ENCODE measurements around the gene CSRNP3. TPM values are rescaled to one million over a fixed set of nuclear protein-coding genes. Genes with fewer than 3 reads are reported as not detected.

Gene CSRNP3
- total RNA-seq, 1 donor from 2014 or later, result 18.4 TPM

GRCh38 chr2:165693838-165694237, 224.3 kb downstream of the CSRNP3 start:
- Mint-ChIP-seq H3K27me3 (no peaks in the 10 kb centered on the region), H3K9me3 (no peaks in the 10 kb centered on the region), H3K4me3 (no peak overlapping the region), H3K27ac (no peak overlapping the region), H3K4me1 (ENCODE audit: unreplicated experiment) (peaks cover 11% of the 10 kb centered on the region), H3K36me3 (no peaks in the 10 kb centered on the region)
- DNase-seq (ENCODE audit: extremely low spot score, unreplicated experiment), result no peak
- TF ChIP-seq, protein P1, sequence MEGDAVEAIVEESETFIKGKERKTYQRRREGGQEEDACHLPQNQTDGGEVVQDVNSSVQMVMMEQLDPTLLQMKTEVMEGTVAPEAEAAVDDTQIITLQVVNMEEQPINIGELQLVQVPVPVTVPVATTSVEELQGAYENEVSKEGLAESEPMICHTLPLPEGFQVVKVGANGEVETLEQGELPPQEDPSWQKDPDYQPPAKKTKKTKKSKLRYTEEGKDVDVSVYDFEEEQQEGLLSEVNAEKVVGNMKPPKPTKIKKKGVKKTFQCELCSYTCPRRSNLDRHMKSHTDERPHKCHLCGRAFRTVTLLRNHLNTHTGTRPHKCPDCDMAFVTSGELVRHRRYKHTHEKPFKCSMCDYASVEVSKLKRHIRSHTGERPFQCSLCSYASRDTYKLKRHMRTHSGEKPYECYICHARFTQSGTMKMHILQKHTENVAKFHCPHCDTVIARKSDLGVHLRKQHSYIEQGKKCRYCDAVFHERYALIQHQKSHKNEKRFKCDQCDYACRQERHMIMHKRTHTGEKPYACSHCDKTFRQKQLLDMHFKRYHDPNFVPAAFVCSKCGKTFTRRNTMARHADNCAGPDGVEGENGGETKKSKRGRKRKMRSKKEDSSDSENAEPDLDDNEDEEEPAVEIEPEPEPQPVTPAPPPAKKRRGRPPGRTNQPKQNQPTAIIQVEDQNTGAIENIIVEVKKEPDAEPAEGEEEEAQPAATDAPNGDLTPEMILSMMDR (conservative IDR thresholded peaks at IDR 0.05), result no peak

DNA sequence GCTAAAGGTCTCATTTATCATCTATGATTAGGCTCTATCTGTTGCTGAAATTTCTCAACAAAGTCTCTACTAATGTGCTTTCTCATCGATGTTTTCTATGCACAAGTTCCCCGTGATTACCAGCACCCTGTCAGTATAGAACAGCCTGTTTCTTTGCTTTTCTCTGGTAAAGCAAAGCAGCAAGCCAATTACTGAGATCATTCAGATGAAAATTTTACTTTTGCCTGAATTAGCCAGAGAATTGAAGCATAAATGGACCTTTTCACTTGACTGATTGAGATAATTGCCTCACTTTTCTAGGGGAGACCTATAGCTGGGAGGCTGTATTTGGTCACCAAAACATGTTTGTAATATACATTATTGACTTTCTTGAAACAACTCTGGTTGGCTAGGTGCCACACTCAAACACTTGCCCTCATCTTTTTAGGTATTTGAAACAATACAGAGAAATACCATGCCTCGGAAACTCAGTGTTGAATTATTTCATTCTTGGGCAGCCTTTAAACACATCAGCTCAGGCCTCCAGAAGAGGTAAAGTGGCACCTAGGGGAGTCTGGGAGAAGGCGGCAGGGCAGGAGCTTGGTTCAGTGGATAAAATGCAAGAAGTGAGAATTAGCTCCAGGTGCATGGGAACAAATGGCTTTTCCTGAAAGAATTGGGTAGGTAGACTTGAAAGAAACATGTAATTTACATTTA, 228.4 kb downstream of the CSRNP3 start:
- no peaks in the 10 kb centered on the region for H3K9me3 Mint-ChIP-seq
- no peaks in the 10 kb centered on the region for H3K27me3 Mint-ChIP-seq
- H3K27ac Mint-ChIP-seq, result no peak overlapping the region
- H3K4me3 Mint-ChIP-seq, result no peak overlapping the region
- TF ChIP-seq, protein P1 (conservative IDR thresholded peaks at IDR 0.05), result no peak
- peaks cover 14% of the 10 kb centered on the region for H3K4me1 Mint-ChIP-seq (ENCODE audit: unreplicated experiment)
- no peak for DNase-seq (ENCODE audit: extremely low spot score, unreplicated experiment)
- H3K36me3 Mint-ChIP-seq, result no peaks in the 10 kb centered on the region

- H3K4me3 Mint-ChIP-seq, result no peak overlapping the region
- H3K36me3 Mint-ChIP-seq, result no peaks in the 10 kb centered on the region
- H3K27me3 Mint-ChIP-seq, result no peaks in the 10 kb centered on the region
- no peak for DNase-seq (ENCODE audit: extremely low spot score, unreplicated experiment)
- peaks cover 14% of the 10 kb centered on the region for H3K4me1 Mint-ChIP-seq (ENCODE audit: unreplicated experiment)
- H3K9me3 Mint-ChIP-seq, result no peaks in the 10 kb centered on the region
- no peak overlapping the region for H3K27ac Mint-ChIP-seq
- TF ChIP-seq, protein P1 (conservative IDR thresholded peaks at IDR 0.05), result peak; percentile 75
These were observed 229.0 kb downstream of the CSRNP3 start for GRCh38 chr2:165698444-165698884.

GRCh38 chr2:165699946-165700345, 230.4 kb downstream of the CSRNP3 start:
- Mint-ChIP-seq H3K4me1 (ENCODE audit: unreplicated experiment) (peaks cover 14% of the 10 kb centered on the region), H3K9me3 (no peaks in the 10 kb centered on the region), H3K27ac (no peak overlapping the region), H3K27me3 (no peaks in the 10 kb centered on the region), H3K4me3 (no peak overlapping the region), H3K36me3 (no peaks in the 10 kb centered on the region)
- DNase-seq (ENCODE audit: extremely low spot score, unreplicated experiment), result no peak
- TF ChIP-seq, protein P1 (conservative IDR thresholded peaks at IDR 0.05), result no peak

DNA sequence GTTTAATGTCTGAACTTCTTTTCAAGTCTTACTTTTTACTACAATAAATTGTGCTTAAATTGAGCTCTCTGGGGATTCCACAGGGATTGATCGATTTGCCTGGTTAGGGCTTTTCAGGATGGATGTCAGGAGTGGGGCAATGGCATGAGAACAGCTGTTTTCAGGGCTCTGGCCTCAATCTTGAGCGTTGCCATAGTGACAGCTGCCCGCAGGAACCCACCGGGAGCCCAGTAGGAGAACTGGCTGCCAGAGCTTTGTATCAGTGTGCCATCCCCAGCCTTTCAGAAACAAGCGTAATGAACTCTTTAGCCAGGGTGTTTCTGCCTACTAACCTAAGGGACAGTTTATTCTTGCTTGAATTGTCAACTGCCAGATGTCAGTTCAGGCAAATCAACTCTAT, 231.0 kb downstream of the CSRNP3 start:
- Mint-ChIP-seq H3K4me3 (no peak overlapping the region), H3K27ac (no peak overlapping the region), H3K9me3 (no peaks in the 10 kb centered on the region), H3K27me3 (no peaks in the 10 kb centered on the region), H3K4me1 (ENCODE audit: unreplicated experiment) (peaks cover 14% of the 10 kb centered on the region), H3K36me3 (no peaks in the 10 kb centered on the region)
- no peak for DNase-seq (ENCODE audit: extremely low spot score, unreplicated experiment)
- TF ChIP-seq, protein P1 (conservative IDR thresholded peaks at IDR 0.05), result no peak
